GM18858 (cell line): ENCODE data around the gene EXD3.

Source experiments
- ATAC-seq: cut with Tn5 transposase; IDR thresholded peaks from one replicate; pipeline ENCODE4 v1.9.1; 2021; ENCODE audit not compliant: unreplicated experiment

Gene EXD3

DNA sequence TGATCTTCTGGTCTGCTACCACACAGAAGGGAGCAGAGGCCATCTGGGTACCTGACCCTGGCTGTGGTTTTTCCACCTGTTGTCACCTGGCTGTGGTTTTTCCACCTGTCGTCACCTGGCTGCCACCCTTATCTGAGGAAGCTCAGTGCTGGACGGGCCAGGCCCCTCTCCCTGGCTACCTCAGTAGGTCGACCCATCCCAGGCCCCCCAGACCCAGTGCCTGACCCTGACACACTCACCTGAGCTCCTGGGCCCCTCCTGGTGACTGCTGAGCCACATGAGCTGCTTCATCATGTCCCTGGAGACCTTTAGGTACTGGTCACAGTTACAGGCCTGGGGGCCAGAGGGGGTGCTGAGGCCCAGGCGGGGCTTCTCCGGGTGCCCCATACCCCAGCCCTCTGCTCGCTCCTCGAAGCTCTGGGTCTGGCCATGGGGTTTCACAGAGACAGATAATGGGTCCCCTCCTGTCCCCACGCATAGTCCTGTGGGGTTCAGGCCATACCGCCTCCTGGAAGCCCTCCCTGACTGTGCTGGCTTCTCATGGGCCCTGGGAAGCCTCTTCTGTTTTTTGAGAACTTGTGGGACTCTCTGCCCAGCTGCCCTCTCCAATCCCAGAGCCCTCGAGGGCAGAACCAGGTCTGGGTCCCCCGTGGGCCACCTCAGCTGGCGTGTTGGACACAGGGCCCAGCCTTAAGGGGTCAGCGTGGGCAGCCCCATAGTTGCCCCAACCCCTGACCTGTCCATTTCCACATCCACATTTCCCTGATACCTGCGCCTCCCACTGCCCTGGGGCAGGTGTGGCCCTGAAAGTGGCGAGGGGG lies 113.4 kb downstream of the EXD3 start:
- no peak for ATAC-seq

- ATAC-seq = no peak
Measured at GRCh38 chr9:137308057-137308619, 114.8 kb downstream of the EXD3 start.

DNA sequence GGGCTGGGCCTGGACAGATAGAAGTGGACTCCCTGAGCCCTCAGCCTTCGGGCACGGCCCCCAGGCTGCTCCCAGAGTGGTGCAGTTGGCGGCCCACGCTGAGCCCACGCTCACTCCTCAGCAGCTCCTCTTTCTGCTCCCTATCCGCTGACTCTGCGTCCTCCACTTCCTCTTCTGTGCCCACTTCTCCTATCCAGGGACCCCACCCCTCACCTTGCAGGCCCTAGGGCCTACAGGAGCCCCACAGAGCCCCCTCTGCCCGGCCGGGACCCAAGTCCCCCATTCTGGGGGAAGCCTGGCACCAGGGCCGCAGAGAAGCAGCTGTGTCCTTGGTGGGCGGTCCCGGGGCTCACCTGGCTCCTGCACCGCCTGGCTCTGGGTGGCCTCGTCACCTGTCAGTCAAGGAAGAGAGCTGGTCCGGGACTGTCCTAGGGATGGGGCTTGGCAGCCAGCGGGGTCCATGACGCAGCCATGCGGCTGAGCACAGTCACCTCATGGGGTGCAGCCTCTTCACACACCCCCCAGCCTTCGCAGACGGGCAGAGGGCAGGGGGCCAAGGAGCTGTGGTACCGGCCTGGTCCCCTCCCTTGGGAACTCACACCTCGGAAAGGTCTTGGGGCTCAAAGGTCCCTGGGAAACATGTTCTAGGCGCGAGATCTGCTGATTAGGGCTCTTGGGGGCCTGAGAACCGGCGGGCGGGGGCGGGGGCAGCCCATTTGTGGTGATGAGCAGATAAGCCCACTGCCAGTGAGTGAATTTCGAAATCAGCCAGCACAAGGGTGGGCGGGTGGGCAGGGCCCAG lies 115.5 kb downstream of the EXD3 start:
- no peak for ATAC-seq

DNA sequence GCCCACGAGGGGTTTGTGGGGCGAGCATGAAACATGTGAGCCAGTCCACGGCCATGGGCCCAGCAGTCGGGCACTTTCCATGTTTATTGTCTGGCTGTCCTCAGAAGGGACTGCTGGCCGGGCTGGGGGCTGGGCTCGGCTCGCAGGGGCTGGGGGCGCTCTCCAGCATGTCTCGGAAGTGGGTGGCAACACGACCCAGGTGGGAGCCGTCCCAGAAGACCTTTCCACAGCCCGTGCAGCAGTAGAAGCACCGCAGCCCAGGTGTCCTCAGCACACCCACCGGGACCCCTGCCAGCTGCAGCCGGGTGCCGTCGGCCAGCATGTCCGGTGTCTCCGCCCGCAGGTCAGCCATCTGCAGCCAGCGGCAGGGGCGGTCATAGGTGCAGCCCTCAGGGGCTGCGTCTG lies 116.1 kb downstream of the EXD3 start:
- ATAC-seq = no peak

DNA sequence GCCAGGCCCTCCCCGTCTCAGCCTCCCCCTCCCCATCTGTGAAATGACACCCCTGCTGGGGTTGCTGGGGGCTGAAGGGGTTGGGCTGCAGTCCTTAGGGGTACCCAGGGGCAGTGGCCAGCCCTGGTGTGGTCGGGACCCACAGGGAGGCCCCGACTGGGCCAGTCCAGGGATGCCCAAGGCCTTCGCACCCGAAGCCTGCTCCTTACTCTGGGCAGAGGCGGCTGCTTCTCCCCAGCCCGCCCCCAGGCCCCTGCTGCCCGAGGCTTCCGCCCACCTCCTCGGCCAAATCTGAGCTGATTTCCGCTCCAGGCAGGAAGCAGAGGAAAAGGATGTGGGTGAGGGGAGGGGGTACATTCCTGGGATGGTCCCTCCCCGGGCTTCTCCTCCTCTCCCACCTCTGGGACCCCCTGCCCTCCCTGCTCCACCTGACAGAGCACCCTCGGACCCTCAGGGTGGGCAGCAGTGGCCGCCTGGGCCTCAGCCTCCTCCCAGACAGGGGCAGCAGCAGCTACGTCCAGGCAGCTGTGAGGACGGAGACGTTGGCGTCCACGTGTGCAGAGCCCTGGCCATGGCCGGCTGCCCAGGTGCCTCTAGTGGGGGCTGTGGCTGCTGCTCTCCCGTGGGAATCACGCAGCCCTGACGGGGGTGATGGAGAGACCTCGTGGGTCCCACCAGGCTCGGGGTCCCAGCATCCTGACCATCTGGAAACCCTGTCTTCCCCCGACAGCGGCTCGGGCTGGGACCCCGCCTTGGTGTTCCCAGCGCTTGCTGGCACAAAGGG lies 116.7 kb downstream of the EXD3 start:
- no peak for ATAC-seq

DNA sequence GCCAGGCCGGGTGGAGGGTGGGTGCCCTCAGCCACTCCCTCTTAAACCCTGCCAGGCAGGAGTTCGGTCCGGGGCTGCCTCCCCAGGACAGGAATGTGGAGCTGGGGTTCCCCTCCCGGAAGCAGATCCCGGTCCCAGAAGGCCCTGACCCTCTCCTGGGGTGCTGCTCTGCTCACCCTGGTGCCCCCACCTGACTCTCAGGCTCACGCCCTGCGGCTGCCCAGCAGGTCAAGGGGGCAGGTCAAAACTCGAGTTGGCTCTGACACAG lies 117.2 kb downstream of the EXD3 start:
- no peak for ATAC-seq

GRCh38 chr9:137305060-137305797 lies 117.7 kb downstream of the EXD3 start:
- no peak for ATAC-seq

GRCh38 chr9:137304383-137305059 lies 118.4 kb downstream of the EXD3 start:
- ATAC-seq = no peak

GRCh38 chr9:137303893-137304382 lies 119.0 kb downstream of the EXD3 start:
- ATAC-seq = no peak

GRCh38 chr9:137303151-137303892 lies 119.6 kb downstream of the EXD3 start:
- ATAC-seq = no peak

DNA sequence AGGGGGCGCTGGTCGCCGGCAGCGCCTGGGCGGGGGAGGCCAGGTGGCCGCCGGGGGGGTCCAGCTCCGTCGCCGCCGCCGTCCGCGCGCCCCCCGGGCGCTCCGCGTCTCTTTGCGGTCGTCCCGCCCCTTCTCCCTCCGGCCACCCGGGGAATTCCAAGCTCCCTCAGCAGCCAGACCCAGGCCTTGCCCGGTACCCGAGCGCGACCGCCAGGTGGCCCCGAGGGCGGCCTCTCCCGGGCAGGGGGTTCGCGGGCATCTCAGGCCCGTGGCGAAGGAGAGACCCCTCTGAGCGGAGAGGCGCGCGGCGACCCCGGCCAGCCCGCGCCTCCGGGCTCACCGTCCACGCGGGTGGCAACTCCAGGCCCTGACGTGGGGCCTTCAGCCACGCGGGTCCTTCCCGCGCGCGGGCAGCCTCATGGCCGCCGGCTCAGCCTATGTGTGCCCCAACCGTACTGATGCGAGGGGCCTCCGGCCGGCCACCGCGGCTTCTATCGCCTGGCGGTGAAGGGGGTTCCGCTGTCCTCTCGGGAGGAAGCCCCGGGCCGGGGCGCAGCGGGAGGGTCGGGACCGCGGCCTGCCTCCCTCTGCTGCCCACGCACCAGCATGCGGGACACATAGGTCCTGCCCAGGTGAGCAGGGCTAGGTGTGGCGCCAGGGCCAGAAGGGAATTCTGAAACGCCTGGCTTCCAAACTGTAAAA lies 120.4 kb downstream of the EXD3 start:
- peak; percentile 25 for ATAC-seq

- peak; percentile 48 for ATAC-seq
Measured at GRCh38 chr9:137302118-137302448, 120.9 kb downstream of the EXD3 start, which contains the start of gene NRARP. Gene NRARP (minus strand): TSS chr9:137302271. CDS start chr9:137301928, 343 bp downstream.

DNA sequence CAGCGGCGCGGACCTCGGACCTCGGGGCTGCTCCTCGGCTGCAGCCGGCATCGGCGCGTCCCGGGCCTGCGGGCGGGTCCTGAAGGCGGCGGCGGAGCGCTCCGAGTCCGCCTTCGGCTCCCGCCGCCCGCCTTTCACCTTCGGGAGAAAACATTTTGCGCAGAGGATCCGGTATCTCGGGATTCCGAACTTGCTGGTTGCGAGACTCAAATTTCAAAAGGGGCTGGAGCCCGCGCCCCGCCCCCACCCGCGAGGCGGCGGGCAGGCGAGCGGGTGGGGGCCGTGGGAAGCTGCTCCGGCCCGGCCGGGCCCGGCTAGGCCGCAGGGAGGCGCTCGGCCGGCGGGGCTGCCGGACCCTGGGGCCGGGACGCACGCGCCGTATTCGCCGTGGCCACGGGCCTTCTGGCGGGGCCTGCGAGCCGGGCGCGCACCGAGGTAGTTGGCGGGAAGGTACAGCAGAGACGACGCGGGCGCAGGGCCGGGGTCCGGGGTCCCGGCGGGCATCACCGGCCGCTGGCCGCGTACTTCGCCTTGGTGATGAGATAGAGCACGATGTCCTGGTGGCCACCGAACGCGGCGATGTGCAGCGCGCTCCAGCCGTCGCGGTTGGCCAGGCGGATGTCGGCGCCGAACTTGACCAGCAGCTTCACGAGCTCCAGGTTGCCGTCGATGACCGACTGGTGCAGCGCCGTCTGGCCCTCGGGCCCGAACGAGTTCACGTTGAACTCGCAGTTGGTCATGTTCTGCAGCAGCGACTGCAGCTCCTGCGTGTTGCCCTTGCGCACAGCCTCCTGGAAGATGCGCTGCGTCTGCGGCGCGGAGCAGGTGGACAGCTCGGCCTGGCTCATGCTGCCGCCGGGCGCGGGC lies 121.6 kb downstream of the EXD3 start:
- peak; percentile 22 for ATAC-seq

GRCh38 chr9:137300567-137301080 lies 122.3 kb downstream of the EXD3 start:
- ATAC-seq = no peak

- no peak for ATAC-seq
Measured at GRCh38 chr9:137299938-137300337, 123.0 kb downstream of the EXD3 start.

GRCh38 chr9:137299203-137299565 lies 123.8 kb downstream of the EXD3 start:
- no peak for ATAC-seq

- no peak for ATAC-seq
Measured at GRCh38 chr9:137298401-137299202, 124.4 kb downstream of the EXD3 start.
